Hair follicular keratinocyte (primary cell): ENCODE measurements around the gene CPM. TPM values are rescaled to one million over a fixed set of nuclear protein-coding genes. Genes with fewer than 3 reads are reported as not detected.

Source experiments
- total RNA-seq: library from RNA; depleted of rRNA; stranded (reverse); fragments of >200 nt; gene quantifications from 2 replicates; pipeline ENCODE4 v1.2.3, GENCODE V29; 2015

CPM gene
- 5.9 and 6.6 TPM in 2 replicates for total RNA-seq

GRCh38 chr12:68932961-68933893 is at the start of gene CPM:
Gene CPM (minus strand): TSS chr12:68933171. CDS start chr12:68932837, 334 bp downstream.

GRCh38 chr12:68807576-68808387 is 125.2 kb downstream of the CPM start, which contains the start of gene MDM2:
Gene MDM2 (plus strand): TSS chr12:68808177. CDS start chr12:68808478, 301 bp downstream.

Other genes starting within 250 kb of the CPM start
- 21.9 and 58.2 TPM in 2 replicates for gene NUP107, start 246.2 kb downstream of the CPM start, total RNA-seq
- 1.1 and 2.1 TPM in 2 replicates for gene SLC35E3, start 187.0 kb downstream of the CPM start, total RNA-seq
- gene MDM2, start 125.0 kb downstream of the CPM start, total RNA-seq, result 53.2 and 64.7 TPM in 2 replicates